Neutrophil (primary cell): ENCODE results near the gene TBC1D20.
"Not testable (repeated sequence)": the region's sequence is repeated elsewhere in the genome, so short reads cannot be mapped to it uniquely, and the experiment has no call there.

Experiments
- H3K27ac ChIP-seq: fragments of 200-600 bp; sonication (generic); 2 replicates; pipeline ENCODE4 v1.5.1; 2016; ENCODE audit warnings: mild to moderate bottlenecking, moderate library complexity
- H3K27me3 ChIP-seq: fragments of 200-600 bp; sonication (generic); 2 replicates; pipeline ENCODE4 v1.6.0; 2016; ENCODE audit warnings: mild to moderate bottlenecking
- H3K36me3 ChIP-seq: fragments of 200-600 bp; sonication (generic); 2 replicates; pipeline ENCODE4 v1.5.1; 2017
- H3K4me1 ChIP-seq, 2 experiments: fragments of 200-600 bp in 1 of 2; sonication (generic) in 1 of 2; 1 replicate in 1 of 2; 2 replicates in 1 of 2; pipeline versions ENCODE4 v1.5.1 to v1.6.1; 2013 to 2016; ENCODE audit warnings: low read depth in 1 of 2, low read length in 1 of 2, mild to moderate bottlenecking in 1 of 2, moderate library complexity in 1 of 2; ENCODE audit not compliant: control insufficient read depth in 1 of 2, insufficient read depth in 1 of 2
- H3K4me3 ChIP-seq, 2 experiments: fragments of 200-600 bp in 1 of 2; sonication (generic) in 1 of 2; 1 replicate in 1 of 2; 2 replicates in 1 of 2; pipeline ENCODE4 v1.5.1; 2013 to 2016; ENCODE audit warnings: low read depth in 1 of 2, low read length in 1 of 2, mild to moderate bottlenecking in 1 of 2, moderate library complexity in 1 of 2
- H3K9me3 ChIP-seq: fragments of 200-600 bp; sonication (generic); 2 replicates; pipeline ENCODE4 v1.5.1; 2016
- TF ChIP-seq, protein P1 (sequence below): fragments of 200-600 bp; sonication (generic); IDR thresholded peaks from 2 replicates; pipeline ENCODE4 v1.5.1; 2016; ENCODE audit warnings: antibody characterized with exemption

TBC1D20 gene, protein sequence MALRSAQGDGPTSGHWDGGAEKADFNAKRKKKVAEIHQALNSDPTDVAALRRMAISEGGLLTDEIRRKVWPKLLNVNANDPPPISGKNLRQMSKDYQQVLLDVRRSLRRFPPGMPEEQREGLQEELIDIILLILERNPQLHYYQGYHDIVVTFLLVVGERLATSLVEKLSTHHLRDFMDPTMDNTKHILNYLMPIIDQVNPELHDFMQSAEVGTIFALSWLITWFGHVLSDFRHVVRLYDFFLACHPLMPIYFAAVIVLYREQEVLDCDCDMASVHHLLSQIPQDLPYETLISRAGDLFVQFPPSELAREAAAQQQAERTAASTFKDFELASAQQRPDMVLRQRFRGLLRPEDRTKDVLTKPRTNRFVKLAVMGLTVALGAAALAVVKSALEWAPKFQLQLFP

DNA sequence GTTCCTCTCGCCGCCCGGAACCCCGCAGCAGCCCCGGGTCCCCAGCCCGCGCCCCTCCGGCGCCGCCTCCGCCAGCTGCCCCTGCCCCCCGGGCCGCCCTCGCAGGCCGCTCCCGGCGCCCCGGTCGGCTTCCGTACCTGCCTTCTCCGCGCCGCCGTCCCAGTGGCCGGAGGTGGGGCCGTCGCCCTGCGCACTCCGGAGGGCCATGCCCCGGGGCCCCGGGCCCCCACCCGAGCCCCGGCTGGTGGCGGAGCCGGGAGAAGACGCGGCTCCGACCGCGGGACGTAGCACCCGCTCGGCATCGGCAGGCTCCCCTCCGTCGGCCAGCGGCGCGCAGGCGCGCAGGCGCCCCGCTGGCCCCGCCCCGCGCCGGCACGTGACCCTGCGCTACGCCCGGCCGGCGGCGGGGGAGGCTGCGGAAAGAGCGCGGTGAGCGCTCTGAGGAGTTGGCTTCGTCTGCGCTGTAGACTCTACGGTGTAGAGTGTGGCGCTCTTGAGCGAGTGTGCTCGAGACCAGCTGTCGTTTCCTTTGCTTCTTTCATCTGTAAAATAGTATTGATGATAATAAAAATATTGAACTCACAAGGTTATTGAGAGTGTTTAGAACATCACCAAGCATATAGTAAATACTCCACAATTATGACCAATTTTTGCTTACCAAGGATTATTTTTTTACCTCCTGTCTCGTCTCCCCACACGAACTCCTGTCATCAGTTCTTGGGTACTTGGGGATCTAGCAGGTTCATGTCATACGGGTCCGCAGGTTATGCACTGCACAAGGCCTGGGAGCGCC is at the start of gene TBC1D20:
TBC1D20 (minus strand) TSS at position 335 of the 793 bp plus-strand sequence; CDS start at position 207, 128 bp downstream.
- H3K27ac ChIP-seq = peak within 1 kb of the TSS; percentile 91
- TF ChIP-seq, protein P1, sequence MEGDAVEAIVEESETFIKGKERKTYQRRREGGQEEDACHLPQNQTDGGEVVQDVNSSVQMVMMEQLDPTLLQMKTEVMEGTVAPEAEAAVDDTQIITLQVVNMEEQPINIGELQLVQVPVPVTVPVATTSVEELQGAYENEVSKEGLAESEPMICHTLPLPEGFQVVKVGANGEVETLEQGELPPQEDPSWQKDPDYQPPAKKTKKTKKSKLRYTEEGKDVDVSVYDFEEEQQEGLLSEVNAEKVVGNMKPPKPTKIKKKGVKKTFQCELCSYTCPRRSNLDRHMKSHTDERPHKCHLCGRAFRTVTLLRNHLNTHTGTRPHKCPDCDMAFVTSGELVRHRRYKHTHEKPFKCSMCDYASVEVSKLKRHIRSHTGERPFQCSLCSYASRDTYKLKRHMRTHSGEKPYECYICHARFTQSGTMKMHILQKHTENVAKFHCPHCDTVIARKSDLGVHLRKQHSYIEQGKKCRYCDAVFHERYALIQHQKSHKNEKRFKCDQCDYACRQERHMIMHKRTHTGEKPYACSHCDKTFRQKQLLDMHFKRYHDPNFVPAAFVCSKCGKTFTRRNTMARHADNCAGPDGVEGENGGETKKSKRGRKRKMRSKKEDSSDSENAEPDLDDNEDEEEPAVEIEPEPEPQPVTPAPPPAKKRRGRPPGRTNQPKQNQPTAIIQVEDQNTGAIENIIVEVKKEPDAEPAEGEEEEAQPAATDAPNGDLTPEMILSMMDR = peak; percentile 38
- H3K9me3 ChIP-seq = no peaks in the 10 kb centered on the region
- peak within 1 kb of the TSS; percentile 71 to 84 for H3K4me3 ChIP-seq
- no peaks in the 10 kb centered on the region for H3K36me3 ChIP-seq
- H3K4me1 ChIP-seq = peaks cover 25 to 27% of the 10 kb centered on the region in 2 experiments
- no peaks in the 10 kb centered on the region for H3K27me3 ChIP-seq

DNA sequence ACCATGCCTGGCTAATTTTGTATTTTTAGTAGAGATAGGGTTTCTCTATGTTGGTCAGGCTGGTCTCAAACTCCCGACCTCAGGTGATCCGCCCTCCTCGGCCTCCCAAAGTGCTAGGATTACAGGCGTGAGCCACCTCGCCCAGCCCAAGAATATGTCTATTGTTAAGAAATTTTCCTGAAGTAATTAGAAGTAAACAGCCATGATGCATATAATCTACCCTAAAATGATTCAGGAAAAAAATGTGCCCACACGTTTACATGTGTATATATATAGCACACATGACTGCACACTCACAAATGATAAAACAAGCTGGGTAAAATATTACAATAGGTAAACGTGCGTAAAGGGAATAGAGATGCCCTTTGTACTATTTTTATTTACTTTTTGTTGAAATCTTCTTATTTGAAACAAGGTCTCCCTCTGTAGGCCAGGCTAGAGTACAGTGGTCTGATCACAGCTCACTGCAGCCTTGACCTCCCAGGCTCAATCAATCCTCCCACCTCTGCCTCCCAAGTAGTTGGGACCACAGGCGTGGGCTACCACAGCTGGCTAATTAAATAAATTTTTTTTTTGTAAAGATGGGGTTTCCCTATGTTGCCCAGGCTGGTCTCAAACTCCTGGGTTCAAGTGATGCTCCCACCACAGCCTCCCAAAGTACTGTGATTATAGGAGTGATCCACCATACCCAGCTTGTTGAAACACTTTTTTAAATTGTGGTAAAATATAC is 48.2 kb upstream of the TBC1D20 start:
- Histone ChIP-seq H3K36me3 (peaks cover 29% of the 10 kb centered on the region), H3K4me1 (peaks cover 7 to 15% of the 10 kb centered on the region in 2 experiments)
- not testable (repeated sequence) for H3K9me3 ChIP-seq, H3K4me3 ChIP-seq, H3K27me3 ChIP-seq, H3K27ac ChIP-seq

DNA sequence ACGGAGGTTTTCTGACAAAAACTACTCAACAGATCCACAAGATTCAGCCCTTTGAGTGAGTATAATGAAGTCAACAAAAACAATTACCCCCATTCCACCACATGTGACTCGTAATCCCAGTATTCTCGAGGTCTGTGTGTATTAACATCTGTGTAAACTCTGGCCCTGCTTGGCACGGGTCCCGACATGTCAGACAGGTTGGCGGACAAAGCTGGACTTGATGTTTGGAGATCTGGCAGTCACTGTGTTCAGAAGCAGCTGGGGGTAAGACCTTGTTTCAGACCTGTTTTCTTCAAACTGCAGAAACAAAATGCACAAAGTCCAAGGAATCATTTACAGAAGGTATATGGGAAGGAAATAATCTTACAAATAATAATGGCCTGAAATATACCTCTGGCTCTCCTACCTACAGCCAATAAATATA is 46.0 kb upstream of the TBC1D20 start:
- not testable (repeated sequence) for H3K4me1 ChIP-seq, H3K27ac ChIP-seq, H3K27me3 ChIP-seq, H3K4me3 ChIP-seq, H3K9me3 ChIP-seq
- peaks cover 46% of the 10 kb centered on the region for H3K36me3 ChIP-seq

DNA sequence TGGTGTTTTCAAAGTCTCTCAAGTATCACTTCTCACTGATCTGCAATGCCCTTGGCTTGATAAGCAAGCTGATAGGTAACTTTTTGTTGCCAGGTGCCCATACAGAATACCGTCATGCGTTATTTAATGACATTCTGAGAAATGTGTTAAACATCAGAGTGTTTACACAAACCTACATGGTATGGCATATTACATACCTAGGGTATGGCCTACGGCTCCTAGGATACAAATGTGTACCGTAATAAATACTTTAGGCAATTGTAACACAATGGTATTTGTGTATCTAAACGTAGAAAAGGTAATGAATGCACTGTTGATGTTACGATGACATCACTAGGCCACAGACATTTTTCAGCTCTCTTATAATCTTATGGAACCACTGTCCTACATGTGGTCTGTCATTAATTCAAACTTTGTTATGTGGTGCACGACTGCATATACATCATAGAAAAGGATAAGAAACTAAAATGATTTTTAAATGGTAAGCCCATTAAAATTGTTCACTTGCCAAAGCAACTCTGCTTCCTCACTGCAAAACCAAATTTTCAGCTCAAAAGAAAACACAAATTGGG is 45.5 kb upstream of the TBC1D20 start:
- Histone ChIP-seq H3K4me3 (no peak overlapping the region), H3K9me3 (no peaks in the 10 kb centered on the region), H3K27me3 (no peaks in the 10 kb centered on the region), H3K36me3 (peaks cover 51% of the 10 kb centered on the region), H3K4me1 (peaks cover 3 to 9% of the 10 kb centered on the region in 2 experiments), H3K27ac (no peak overlapping the region)
- TF ChIP-seq, protein P1 = no peak

DNA sequence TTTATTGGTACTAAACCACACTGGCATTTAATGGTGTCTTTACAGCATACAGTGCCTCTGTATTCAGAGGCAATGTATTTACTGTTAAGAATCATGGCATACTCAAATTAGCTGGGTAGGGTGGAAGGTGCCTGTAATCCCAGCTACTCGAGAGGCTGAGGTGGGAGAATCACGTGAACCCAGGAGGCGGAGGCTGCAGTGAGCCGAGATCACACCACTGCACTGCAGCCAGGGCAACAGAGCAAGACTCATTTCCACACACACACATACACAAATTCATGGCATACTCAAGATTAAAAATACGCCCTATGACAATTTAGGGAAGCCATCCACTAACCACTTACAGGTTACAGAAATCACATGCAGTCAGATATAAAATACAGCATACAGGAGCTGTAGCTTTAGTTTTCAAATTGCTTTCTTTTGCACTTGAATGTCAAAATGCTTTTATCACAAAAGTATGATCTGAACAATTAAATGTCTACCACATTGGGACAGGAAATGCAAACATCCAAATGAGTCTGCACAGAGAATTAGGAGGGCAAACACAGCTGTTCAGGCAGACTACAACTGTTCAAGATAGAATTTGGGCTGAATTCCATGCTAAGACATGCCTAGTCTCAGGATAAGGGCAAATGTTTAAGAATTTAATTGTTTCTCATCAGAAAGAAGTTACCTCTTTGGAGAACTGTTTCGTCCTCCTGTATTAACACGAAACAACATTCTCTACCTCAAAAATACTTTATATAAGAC is 44.8 kb upstream of the TBC1D20 start:
- Histone ChIP-seq H3K4me1 (peaks cover 3 to 9% of the 10 kb centered on the region in 2 experiments), H3K27ac (no peak overlapping the region), H3K27me3 (no peaks in the 10 kb centered on the region), H3K4me3 (no peak overlapping the region), H3K36me3 (peaks cover 58% of the 10 kb centered on the region), H3K9me3 (no peaks in the 10 kb centered on the region)
- TF ChIP-seq, protein P1 = no peak
